Neuronal stem cell (in vitro differentiated cells): ENCODE measurements around the gene PPFIBP1.

ENCODE experiments used
- DNase-seq: peaks from one replicate; pipeline ENCODE4 v3.0.0-alpha.2; 2013; ENCODE audit warnings: low spot score
- H2AFZ ChIP-seq: one replicate; pipeline ENCODE4 v1.6.1; 2013; ENCODE audit warnings: mild to moderate bottlenecking, low read length, inconsistent platforms
- H2AK5ac ChIP-seq: 2 replicates; pipeline ENCODE4 v1.6.1; 2013; ENCODE audit warnings: low read depth, mild to moderate bottlenecking, inconsistent platforms, low read length, moderate library complexity, mixed read lengths
- H2BK120ac ChIP-seq: 2 replicates; pipeline ENCODE4 v1.6.1; 2013; ENCODE audit warnings: low read depth, mild to moderate bottlenecking, inconsistent platforms, low read length, moderate library complexity, mixed read lengths
- H2BK12ac ChIP-seq: one replicate; pipeline ENCODE4 v1.6.1; 2013; ENCODE audit warnings: low read length, inconsistent platforms
- H2BK15ac ChIP-seq: 2 replicates; pipeline ENCODE4 v1.6.1; 2013; ENCODE audit warnings: mild to moderate bottlenecking, low read length, inconsistent platforms, mixed read lengths
- H2BK5ac ChIP-seq: one replicate; pipeline ENCODE4 v1.6.1; 2013; ENCODE audit warnings: inconsistent platforms, mild to moderate bottlenecking, low read length, moderate library complexity
- H3K14ac ChIP-seq: one replicate; pipeline ENCODE4 v1.6.1; 2013; ENCODE audit warnings: low read length, inconsistent platforms
- H3K18ac ChIP-seq: 2 replicates; pipeline ENCODE4 v1.6.1; 2013; ENCODE audit warnings: low read length, inconsistent platforms
- H3K23ac ChIP-seq: 2 replicates; pipeline ENCODE4 v1.6.1; 2013; ENCODE audit warnings: low read depth, mild to moderate bottlenecking, mixed read lengths, low read length, inconsistent platforms; ENCODE audit not compliant: poor library complexity
- H3K27ac ChIP-seq: replicated peaks from 3 replicates; pipeline ENCODE4 v1.5.1; 2013; ENCODE audit warnings: low read length, inconsistent platforms
- H3K27me3 ChIP-seq, 3 experiments: 2 replicates each; pipeline ENCODE4 v1.6.1; 2013; ENCODE audit warnings: low read length in 3 of 3, mild to moderate bottlenecking in 2 of 3, inconsistent platforms in 1 of 3, low read depth in 1 of 3, mixed read lengths in 1 of 3, moderate library complexity in 1 of 3; ENCODE audit not compliant: control insufficient read depth in 3 of 3, insufficient read depth in 3 of 3
- H3K36me3 ChIP-seq, 2 donors: replicated peaks in 1 of 2; 2 replicates each; pipeline ENCODE4 v1.6.1; 2013; ENCODE audit warnings: low read length in 2 of 2; ENCODE audit not compliant: control insufficient read depth in 2 of 2, insufficient read depth in 2 of 2
- H3K4ac ChIP-seq: 2 replicates; pipeline ENCODE4 v1.6.1; 2013; ENCODE audit warnings: inconsistent platforms, mild to moderate bottlenecking, low read length, moderate library complexity
- H3K4me1 ChIP-seq, 2 donors: 1 replicate in 1 of 2; 2 replicates in 1 of 2; pipeline ENCODE4 v1.6.1; 2013; ENCODE audit warnings: low read length in 2 of 2, low read depth in 1 of 2; ENCODE audit not compliant: control insufficient read depth in 2 of 2, insufficient read depth in 1 of 2
- H3K4me2 ChIP-seq: one replicate; pipeline ENCODE4 v1.6.1; 2013; ENCODE audit warnings: mild to moderate bottlenecking, low read length, inconsistent platforms; ENCODE audit not compliant: insufficient read depth, poor library complexity, severe bottlenecking
- H3K4me3 ChIP-seq, 2 donors: 2 replicates each; pipeline ENCODE4 v1.5.1; 2013; ENCODE audit warnings: low read length in 2 of 2, mild to moderate bottlenecking in 2 of 2, inconsistent platforms in 1 of 2, moderate library complexity in 1 of 2
- H3K79me1 ChIP-seq: one replicate; pipeline ENCODE4 v1.6.1; 2013; ENCODE audit warnings: low read depth, mild to moderate bottlenecking, inconsistent platforms, low read length, moderate library complexity
- H3K9ac ChIP-seq: one replicate; pipeline ENCODE4 v1.6.1; 2013; ENCODE audit warnings: mild to moderate bottlenecking, low read depth, low read length, inconsistent platforms; ENCODE audit not compliant: poor library complexity
- H3K9me3 ChIP-seq, 2 donors: replicated peaks in 1 of 2; 2 replicates each; pipeline versions ENCODE3 to v1.6.1; 2013; ENCODE audit warnings: low read length in 2 of 2, mild to moderate bottlenecking in 2 of 2, inconsistent platforms in 1 of 2, low read depth in 1 of 2, mixed read lengths in 1 of 2, moderate library complexity in 1 of 2; ENCODE audit not compliant: control insufficient read depth in 2 of 2, insufficient read depth in 1 of 2
- H4K8ac ChIP-seq: one replicate; pipeline ENCODE4 v1.6.1; 2013; ENCODE audit warnings: low read depth, mild to moderate bottlenecking, inconsistent platforms, low read length, moderate library complexity
- H4K91ac ChIP-seq: one replicate; pipeline ENCODE4 v1.6.1; 2013; ENCODE audit warnings: low read length, low read depth, mild to moderate bottlenecking, inconsistent platforms; ENCODE audit not compliant: poor library complexity
- WGBS, 2 donors: extraction: QIAGEN DNeasy Blood & Tissue Kit; methylation state at CpG; one replicate each; pipeline ENCODE4 v1.1.7; 2013; ENCODE audit warnings: missing lambda C conversion rate in 2 of 2, mixed read lengths in 1 of 2; ENCODE audit not compliant: insufficient read length in 2 of 2, insufficient replicate concordance in 1 of 2; ENCODE audit errors: extremely low coverage in 2 of 2; 5-methylcytosine and 5-hydroxymethylcytosine counted together

PPFIBP1 gene

GRCh38 chr12:27549801-27550652 lies 26.0 kb downstream of the PPFIBP1 start:
- H3K9me3 ChIP-seq: no peaks in the 10 kb centered on the region
- no peak overlapping the region for H2AK5ac ChIP-seq
- no peaks in the 10 kb centered on the region for H3K36me3 ChIP-seq
- no peak overlapping the region for H3K23ac ChIP-seq
- H2BK5ac ChIP-seq: no peak overlapping the region
- H4K91ac ChIP-seq: no peak overlapping the region
- no peak overlapping the region for H2BK120ac ChIP-seq
- no peak overlapping the region for H3K4me3 ChIP-seq
- H4K8ac ChIP-seq: no peak overlapping the region
- DNase-seq: no peak
- H3K27ac ChIP-seq: no peak overlapping the region
- no CpG with 5 or more reads among the region's 12 CpGs for WGBS, 2 donors
- peaks cover 2% of the 10 kb centered on the region for H3K79me1 ChIP-seq
- H3K18ac ChIP-seq: no peak overlapping the region
- no peak overlapping the region for H3K14ac ChIP-seq
- no peak overlapping the region for H2BK15ac ChIP-seq
- H3K4me1 ChIP-seq: peaks cover 0 to 3% of the 10 kb centered on the region in 2 donors
- H3K27me3 ChIP-seq: no peaks in the 10 kb centered on the region
- H3K9ac ChIP-seq: no peak overlapping the region
- H2AFZ ChIP-seq: no peak overlapping the region
- no peak overlapping the region for H3K4ac ChIP-seq
- H2BK12ac ChIP-seq: no peak overlapping the region
- no peak overlapping the region for H3K4me2 ChIP-seq

- H3K4me1 ChIP-seq: peaks cover 0 to 3% of the 10 kb centered on the region in 2 donors
- no peak overlapping the region for H4K8ac ChIP-seq
- no peak overlapping the region for H3K4me2 ChIP-seq
- H3K27ac ChIP-seq: no peak overlapping the region
- no peak overlapping the region for H2BK120ac ChIP-seq
- DNase-seq: no peak
- H3K4ac ChIP-seq: no peak overlapping the region
- H3K14ac ChIP-seq: no peak overlapping the region
- H3K36me3 ChIP-seq: no peaks in the 10 kb centered on the region
- WGBS, 2 donors: no CpG with 5 or more reads among the region's 4 CpGs
- no peak overlapping the region for H2AFZ ChIP-seq
- no peaks in the 10 kb centered on the region for H3K9me3 ChIP-seq
- no peaks in the 10 kb centered on the region for H3K27me3 ChIP-seq
- H2BK12ac ChIP-seq: no peak overlapping the region
- H2BK5ac ChIP-seq: no peak overlapping the region
- no peak overlapping the region for H3K4me3 ChIP-seq
- no peak overlapping the region for H3K23ac ChIP-seq
- peaks cover 2% of the 10 kb centered on the region for H3K79me1 ChIP-seq
- no peak overlapping the region for H3K9ac ChIP-seq
- no peak overlapping the region for H3K18ac ChIP-seq
- H2AK5ac ChIP-seq: no peak overlapping the region
- no peak overlapping the region for H4K91ac ChIP-seq
- no peak overlapping the region for H2BK15ac ChIP-seq
These were observed 26.6 kb downstream of the PPFIBP1 start for GRCh38 chr12:27550653-27550975.

GRCh38 chr12:27551172-27551840 lies 27.3 kb downstream of the PPFIBP1 start:
- Histone ChIP-seq H3K4ac (no peak overlapping the region), H2AFZ (no peak overlapping the region), H3K9ac (no peak overlapping the region), H2BK12ac (no peak overlapping the region), H2BK120ac (no peak overlapping the region), H3K4me2 (no peak overlapping the region), H3K27me3 (no peaks in the 10 kb centered on the region), H2AK5ac (no peak overlapping the region), H3K14ac (no peak overlapping the region), H3K36me3 (no peaks in the 10 kb centered on the region), H3K27ac (no peak overlapping the region), H2BK5ac (no peak overlapping the region), H3K79me1 (no peaks in the 10 kb centered on the region), H3K23ac (no peak overlapping the region), H4K91ac (no peak overlapping the region), H4K8ac (no peak overlapping the region), H3K4me3 (no peak overlapping the region), H3K4me1 (peaks cover 0 to 3% of the 10 kb centered on the region in 2 donors), H3K9me3 (no peaks in the 10 kb centered on the region), H3K18ac (no peak overlapping the region), H2BK15ac (no peak overlapping the region)
- DNase-seq: no peak
- no CpG with 5 or more reads among the region's 9 CpGs for WGBS, 2 donors

GRCh38 chr12:27552235-27552634 lies 28.2 kb downstream of the PPFIBP1 start:
- Histone ChIP-seq H2BK120ac (no peak overlapping the region), H3K4me2 (no peak overlapping the region), H3K79me1 (no peaks in the 10 kb centered on the region), H3K4ac (no peak overlapping the region), H3K14ac (no peak overlapping the region), H2AK5ac (no peak overlapping the region), H2BK12ac (no peak overlapping the region), H3K36me3 (no peaks in the 10 kb centered on the region), H3K27ac (no peak overlapping the region), H3K18ac (no peak overlapping the region), H4K8ac (no peak overlapping the region), H3K9me3 (no peaks in the 10 kb centered on the region), H3K4me1 (peaks cover 0 to 6% of the 10 kb centered on the region in 2 donors), H2BK15ac (no peak overlapping the region), H2BK5ac (no peak overlapping the region), H2AFZ (no peak overlapping the region), H3K23ac (no peak overlapping the region), H3K4me3 (no peak overlapping the region), H4K91ac (no peak overlapping the region), H3K9ac (no peak overlapping the region), H3K27me3 (no peaks in the 10 kb centered on the region)
- no CpG with 5 or more reads among the region's 6 CpGs for WGBS, 2 donors
- DNase-seq: no peak
